NCI-H128 (cell line): Measurements from ENCODE around the gene FBLN1.
"Not testable (repeated sequence)": the region's sequence is repeated elsewhere in the genome, so short reads cannot be mapped to it uniquely, and the experiment has no call there.

Experiments used
- DNase-seq: peaks from one replicate; lab custom pipeline; 2025; ENCODE audit not compliant: unreplicated experiment; lab: John Stamatoyannopoulos, UW

The FBLN1 gene

DNA sequence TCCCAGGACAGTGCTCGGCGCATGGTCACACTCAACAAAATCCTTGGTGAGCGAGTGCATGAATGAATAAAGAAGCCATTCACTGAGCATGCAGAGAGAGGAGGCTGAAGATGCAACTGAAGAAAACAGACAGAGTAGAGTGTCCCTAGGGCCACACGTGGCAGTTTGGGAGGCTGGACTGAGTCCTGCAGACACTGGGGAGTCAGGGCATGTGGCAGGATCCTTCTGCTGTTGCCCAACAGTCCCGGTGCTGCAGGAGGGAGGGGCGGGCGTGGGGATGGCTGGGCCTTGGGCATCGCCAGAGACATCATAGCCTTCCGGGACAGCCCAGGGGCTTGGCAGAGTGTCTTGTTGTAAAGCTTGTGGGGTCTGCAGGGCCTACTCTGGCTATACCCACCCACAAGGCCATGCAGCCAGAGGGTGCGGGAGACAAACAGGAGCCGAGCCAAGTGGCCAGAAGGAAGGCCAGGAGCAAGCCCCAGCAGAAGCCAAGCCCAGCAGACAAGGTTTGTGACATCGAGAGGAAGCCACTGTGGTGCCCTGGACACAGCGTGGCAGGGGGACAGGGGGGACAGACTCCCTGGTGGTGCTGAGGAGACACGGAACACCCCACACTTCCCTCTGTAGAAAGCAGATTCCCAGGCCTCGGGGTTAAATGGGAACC, 26.7 kb upstream of the FBLN1 start:
- DNase-seq, result no peak

DNA sequence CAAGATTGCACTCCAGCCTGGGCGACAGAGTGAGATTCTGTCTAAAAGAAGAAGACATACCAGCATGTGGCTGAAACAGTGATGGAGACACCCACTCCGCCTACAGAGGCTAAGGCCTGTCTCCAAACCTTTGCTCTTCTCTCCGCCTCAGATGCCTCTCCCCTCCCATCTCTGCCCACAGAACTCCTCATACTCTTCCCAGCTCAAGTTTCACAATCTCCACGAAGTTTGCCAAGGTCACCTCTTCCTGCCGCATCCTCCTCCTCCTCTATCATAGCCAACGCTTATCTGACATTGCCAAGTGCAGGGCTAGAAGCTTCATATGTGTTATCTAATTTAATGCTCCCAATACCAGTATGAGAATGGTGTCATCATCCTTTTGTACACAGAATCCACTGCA, 25.9 kb upstream of the FBLN1 start:
- no peak for DNase-seq

DNA sequence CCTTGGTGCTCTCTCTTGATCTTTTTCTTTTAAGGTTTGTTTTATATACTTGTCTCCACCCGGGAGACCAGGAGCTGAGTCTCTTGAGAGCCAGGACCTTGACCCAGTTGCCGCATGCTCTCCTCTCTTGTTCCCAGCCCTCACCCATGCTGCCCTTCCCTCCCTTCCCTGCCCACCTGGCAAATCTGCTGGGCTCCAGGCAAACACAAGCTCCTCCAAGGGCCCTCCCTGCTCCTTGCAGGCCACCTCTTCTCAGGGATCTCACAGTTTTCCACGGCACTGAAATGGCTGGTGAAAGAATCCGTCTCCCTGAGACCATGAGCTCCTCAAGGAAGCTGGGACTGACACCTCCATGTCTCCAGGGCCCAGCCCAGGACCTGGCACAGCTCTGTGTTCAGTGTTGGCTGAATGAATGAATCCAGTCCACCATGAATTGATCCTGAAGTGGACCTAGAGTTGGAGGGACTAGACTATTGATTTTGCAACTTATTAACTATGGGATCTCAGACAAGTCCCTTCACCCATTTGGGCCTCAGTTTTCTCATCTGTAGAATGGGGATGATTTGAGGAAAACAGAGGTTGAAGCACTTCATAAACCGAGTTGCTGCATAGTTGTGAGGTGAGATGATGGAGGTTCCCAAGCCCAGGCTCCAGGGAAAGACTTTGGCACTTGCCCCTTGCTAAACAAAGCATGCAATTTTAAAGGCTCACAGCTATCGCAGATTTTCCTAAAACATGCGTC, 25.1 kb upstream of the FBLN1 start:
- DNase-seq, result no peak

DNA sequence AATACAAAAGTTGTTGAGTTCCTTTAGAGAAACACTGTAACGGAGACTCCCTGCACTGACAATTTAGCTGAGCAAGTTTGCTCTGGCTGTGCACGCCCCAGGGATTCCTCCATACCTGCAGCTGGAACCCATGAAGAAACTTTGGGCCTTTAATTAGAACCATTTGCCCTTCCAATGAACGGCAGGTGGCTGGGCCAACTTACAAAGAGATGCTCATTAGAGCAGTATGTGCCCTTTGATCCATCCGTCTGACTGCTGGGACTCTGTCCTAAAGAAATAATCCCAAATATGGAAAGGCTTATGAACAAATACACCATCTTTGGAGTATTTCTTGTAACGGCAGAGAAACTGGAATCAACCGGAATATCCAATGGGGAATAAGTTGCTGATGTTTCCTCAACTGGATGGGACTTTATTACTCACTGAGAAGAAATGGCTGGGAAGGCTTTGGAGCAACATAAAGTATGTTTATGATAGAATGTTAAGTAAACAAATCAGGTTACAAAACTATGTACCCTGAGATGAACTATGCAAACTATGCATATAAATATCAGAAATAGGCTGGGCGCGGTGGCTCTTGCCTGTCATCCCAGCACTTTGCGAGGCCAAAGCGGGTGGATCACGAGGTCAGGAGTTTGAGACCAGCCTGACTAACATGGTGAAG, 24.4 kb upstream of the FBLN1 start:
- no peak for DNase-seq

DNA sequence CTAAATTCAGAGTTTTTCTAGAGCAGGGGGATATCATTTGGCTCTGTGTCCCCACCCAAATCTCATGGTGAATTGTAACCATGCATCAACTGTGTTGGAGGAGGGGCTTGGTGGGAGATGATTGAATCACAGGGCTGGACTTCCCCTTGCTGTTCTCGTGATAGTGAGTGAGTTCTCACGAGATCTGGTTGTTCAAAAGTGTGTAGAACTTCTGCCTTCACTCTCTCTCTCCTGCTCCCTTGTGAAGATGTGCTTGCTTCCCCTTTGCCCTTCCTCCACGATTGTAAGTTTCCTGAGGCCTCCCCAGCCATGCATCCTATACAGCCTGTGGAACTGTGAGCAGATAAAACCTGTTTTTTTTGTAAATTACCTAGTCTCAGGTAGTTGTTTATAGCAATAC, 22.0 kb upstream of the FBLN1 start:
- no peak for DNase-seq

DNA sequence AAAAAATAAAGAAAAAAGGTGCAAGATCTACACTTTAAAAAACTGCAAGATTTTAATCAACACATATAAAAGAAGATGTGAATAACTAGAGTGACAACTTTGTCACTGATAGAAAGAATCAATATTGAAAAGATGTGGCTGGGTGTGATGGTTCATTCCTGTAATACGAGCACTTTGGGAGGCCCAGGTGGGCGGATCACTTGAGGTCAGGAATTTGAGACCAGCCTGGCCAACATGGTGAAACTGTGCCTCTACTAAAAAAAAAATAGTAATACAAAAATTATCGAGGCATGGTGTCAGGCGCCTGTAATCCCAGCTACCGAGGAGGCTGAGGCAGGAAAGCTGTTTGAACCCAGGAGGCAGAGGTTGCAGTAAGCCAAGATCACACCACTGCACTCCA, 21.0 kb upstream of the FBLN1 start:
- no peak for DNase-seq

DNA sequence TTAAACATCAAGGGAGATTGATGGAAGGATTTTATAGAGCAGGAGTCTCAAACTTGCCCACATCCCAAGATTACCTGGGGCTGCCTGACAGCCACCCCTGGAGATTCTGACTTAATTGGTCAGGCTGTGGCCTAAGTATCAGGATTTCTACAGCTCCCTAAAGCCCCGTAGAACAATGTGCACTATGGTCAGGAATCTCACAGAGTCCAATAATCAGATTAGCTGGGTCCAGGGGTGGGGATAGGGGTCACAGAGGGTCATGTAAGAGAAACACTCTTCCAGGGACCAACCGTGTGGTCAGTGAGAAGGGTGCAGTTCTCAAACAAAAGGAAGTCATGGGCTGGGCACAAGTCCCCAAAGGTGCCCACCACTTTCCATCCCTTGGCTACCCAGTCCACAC, 20.5 kb upstream of the FBLN1 start:
- DNase-seq, result no peak

DNA sequence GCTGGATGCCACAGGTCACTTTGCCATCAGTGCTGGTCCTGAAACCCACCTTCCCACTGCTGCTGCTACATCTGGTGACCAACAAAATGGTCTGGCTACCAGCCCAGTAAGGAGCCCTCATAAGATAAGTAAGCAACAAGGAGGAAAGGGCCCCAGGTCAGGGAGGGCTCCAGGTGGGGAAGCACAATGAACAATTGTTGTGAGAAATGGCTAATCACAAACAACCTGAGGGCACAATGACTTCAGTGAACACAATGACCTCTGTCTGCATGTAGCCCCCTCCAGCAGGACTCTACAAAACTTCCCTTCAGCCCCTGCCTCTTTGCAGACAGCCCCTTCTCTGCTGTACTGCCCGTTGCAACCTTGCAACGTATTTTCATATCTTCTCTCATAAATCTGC, 19.4 kb upstream of the FBLN1 start:
- DNase-seq, result no peak

DNA sequence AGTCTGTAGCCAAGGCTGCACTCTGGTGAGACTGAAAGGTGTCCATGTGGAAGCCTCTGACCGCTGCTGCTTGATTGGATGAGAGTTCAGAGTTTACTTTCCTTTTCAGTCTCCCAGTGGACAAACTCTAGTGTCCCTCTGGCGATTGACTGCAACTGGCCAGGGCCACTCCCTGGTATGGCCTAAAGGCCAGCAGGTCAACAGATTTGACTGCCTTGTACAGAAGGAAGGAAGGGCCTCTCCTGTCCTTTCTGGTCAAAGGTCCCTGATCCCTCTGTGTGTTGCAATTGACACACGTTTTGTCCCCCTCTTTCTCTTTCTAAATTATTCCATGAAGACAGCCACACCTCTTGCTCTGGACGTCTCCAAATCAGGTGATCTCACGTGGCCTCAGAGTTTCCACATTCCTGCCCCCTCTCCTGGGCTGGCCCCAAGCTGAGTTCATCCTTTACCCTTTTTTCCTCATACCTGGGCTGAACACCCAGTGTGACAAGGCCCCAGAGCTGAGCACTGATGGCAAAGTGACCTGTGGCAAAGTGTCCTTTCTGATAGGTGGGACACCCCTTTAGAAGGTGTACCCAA, 18.7 kb upstream of the FBLN1 start:
- no peak for DNase-seq

DNA sequence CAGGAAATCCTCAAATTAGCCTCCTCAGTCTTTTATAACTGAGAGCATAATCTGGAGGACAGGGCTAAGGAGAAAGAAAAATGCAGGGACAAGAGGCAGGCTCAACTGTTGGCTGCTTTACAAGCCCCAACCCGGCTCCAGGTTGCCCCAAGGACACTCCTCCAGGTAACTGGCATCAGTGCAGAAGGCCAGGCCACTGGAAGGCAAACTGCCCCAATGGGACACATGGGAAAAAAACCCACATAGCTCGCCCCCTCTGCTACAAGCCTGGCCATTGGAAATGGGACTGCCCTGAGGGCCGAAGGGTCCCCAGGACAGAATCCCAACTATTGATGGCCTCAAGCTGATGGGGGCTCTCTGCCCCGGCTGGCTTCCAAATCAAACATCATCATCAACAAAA, 17.9 kb upstream of the FBLN1 start:
- no peak for DNase-seq

DNA sequence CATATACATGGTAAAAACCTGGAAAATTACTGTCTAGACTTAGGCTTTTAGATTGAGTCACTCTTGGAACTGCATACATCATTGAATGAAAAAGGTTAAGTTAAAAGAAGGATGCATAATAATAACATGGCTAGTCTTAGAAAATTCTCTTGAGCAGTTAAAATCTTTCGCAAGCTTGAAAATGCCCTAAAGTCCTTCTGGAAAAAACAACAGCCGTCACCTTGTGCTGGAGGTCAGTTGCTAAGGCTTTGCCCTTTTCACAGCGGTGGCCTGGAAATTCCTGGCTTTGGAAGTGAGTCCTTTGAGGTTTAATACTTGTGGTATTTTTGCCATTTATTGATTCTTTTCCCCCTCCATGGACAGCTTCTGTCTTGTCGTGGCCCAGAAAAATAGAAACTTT, 17.4 kb upstream of the FBLN1 start:
- no peak for DNase-seq

DNA sequence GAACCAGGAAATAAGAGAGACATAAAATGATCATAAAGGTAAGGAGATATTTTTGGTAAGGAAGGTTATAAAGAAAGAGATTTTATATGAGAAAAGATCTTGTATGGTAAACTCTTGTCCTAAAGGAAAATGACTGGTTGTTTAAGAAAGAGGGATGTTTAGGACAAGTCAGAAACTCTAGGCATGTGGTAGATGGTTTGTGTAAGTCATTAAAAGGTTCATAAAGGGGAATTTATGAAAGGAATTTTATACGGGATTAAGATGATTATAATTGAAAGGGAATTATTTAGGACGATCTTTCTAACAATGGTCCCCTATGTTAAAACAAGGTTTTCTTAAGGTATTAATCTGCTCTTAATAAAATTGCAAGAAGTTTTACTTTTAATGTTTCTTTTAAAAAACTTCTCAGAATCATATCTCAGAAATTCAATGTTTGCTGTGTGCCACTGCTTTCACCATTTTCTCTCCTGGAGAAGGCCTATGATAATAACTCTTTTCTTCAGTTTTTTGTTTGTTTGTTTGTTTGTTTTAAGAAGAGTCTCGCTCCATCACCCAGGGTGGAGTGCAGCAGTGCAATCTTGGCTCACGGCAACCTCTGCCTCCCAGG, 13.8 kb upstream of the FBLN1 start:
- DNase-seq, result no peak

DNA sequence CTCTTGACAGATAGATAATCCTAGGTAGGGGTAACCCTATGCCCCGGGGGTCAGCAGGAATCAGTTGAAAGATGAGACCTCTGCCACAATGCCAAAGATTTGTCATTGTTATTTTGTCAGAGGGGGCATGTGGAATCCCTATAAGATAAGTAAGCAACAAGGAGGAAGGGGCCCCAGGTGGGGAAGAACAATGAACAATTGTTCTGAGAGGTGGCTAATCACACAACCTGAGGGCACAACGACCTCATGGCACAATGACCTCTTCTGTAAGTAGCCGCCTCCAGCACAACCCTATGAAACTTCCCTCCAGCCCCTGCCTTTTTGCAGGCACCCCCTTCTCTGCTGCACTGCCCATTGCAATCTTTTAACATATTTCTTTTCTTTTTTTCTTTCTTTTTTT, 11.8 kb upstream of the FBLN1 start:
- no peak for DNase-seq

DNA sequence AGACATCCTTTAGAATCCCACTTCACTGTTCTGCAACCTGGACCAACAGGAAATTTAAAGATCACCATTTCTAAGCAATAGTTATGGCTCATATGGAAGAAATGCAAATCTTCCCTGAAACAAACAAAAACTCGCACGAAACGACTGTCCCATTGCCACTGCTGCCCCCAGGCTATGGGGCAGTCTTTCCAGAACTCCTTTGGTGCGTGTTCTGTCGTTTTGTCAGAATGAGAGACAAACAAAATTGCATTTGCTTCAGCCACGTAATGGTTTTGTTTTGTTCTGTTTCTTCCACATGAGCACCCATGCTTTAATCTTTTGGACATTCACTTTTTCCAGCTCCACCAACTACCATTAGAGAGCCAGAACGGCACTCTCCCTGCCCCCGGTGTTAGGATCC, 10.8 kb upstream of the FBLN1 start:
- no peak for DNase-seq

DNA sequence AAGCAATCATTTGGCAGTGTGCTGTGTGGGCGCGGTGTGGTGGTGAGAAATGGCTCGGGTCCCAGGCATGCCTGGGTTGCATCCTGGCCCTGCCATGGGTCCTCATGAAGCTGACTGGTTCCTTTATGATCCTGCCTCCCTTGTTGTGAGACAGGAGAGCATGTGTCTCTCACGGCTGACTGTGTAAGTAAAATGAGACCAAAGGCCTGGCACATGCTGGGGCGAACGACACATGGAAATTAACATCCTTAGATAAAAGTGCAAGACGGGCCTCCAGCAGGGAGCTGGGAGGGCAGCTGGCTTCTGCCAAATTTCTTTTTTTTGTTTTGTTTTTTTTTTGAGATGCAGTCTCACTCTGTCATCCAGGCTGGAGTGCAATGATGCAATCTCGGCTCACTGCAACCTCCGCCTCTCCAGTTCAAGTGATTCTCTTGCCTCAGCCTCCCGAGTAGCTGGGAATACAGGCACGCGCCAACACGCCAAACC, 9.4 kb upstream of the FBLN1 start:
- DNase-seq, result no peak

DNA sequence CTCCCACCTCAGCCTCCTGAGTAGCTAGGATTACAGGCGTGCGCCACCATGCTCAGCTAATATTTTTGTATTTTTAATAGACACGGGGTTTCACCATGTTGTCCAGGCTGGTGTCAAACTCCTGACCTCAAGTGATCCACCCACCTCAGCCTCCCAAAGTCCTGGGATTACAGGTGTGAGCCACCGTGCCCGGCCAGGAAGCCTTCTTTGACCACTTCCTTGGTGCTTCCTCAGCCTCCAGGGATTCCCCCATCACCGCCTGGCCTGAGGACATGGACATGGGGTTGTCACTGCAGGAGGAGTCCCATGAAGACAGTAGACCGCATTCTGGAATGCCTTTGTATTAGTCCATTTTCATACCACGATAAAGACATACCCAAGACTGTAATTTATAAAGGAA, 8.4 kb upstream of the FBLN1 start:
- not testable (repeated sequence) for DNase-seq

DNA sequence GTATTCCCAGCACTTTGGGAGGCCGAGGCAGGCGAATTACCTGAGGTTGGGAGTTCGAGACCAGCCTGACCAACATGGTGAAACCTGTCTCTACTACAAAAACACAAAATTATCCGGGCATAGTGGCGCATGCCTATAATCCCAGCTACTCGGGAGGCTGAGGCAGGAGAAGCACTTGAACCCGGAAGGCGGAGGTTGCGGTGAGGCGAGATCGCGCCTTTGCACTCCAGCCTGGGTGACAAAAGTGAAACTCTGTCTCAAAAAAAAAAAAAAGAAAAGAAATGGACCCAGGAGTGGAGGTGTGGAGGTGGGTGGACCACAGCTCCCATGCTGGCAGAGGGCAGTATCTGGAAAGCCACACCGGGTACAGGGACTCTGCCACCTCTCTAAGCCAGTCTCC, 7.1 kb upstream of the FBLN1 start:
- DNase-seq, result not testable (repeated sequence)

DNA sequence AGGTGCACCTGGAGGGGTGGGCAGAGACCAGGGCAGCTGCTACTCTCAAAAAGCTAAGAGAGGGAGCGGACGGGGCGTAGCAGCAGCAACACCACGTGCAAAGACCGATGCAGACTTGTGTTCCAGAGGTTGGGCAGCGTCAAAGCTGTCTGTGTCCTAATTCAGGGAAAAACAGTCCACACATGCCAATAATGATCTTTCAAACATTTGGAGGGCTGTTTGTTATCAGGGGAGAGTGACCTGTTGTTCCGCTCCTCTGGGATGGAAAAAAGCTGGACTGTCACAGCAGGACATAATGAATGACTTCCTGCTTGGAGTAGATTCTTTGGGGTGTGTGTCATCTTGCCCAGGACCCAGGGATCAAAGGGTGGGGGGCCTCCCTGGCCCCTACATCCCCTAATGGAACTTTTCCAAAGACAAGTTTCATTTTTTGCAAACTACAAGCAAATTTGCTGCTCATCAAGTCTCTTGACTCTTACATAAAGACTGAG, 6.2 kb upstream of the FBLN1 start:
- DNase-seq, result no peak

DNA sequence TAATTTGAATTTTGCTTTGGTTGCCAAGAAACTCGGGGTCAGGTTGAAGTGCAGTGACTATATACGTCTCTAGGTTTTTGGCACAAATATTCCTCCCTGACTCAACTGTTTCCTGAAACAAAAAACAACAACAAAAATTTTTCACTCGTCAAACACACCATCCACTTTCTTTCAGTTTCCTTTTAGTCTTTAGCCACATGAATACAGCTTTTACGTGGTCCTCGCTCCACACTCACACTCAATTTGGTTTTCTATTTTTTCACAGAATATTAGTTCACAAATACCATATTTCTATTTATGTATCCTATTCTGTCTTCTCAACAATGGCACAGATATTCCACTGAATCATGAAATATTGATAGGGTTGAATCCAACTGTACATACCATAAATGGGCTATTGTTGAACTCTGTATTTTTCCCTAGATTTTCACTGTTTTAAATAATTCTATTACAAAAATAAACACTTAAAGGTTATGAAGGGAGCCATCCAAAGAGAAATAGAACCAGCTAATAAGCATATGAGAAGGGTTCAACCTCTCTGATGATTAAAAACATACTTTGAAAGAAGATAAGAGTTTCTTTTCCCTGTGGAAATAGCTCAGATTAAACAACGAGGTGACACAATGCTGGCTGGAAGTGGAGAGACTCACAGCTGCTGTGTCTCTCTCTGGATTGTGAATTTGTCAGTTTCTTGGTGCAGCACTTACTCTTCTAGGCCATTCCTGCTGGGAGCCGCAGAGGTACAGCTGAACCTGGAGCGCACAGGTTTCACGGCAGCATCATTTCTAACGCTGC, 5.1 kb upstream of the FBLN1 start:
- DNase-seq, result no peak

DNA sequence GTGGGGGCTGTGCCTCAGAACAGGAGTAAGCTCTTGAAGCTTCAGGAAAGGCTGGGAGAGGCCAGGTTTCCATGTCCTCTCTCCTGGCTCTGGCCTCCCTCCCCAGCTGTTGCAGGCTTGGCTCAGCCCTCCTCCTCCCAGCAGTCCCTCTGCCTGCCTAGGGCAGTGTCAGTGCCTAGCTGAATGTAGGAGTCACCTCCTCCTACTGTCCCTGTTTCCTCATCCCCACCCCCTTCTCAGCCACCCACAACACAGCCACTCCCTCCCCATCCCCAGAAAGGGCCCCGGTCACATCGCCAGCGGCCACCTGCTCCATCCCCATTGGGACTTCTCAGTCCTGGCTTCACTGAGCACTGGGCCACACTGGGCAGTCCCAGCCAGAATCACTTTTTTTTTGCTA, 2.9 kb upstream of the FBLN1 start:
- DNase-seq, result no peak
